ENCODE results near the gene S100A16. TPM values are rescaled to one million over a fixed set of nuclear protein-coding genes. Genes with fewer than 3 reads are reported as not detected.

Gene S100A16
- total and polyA plus RNA-seq, 9 of the 15 experiments (the other 6 are each of a cell fraction or from before 2014, with no cell fraction given) = 1.6 to 6.9 (median 4.3) TPM

DNA sequence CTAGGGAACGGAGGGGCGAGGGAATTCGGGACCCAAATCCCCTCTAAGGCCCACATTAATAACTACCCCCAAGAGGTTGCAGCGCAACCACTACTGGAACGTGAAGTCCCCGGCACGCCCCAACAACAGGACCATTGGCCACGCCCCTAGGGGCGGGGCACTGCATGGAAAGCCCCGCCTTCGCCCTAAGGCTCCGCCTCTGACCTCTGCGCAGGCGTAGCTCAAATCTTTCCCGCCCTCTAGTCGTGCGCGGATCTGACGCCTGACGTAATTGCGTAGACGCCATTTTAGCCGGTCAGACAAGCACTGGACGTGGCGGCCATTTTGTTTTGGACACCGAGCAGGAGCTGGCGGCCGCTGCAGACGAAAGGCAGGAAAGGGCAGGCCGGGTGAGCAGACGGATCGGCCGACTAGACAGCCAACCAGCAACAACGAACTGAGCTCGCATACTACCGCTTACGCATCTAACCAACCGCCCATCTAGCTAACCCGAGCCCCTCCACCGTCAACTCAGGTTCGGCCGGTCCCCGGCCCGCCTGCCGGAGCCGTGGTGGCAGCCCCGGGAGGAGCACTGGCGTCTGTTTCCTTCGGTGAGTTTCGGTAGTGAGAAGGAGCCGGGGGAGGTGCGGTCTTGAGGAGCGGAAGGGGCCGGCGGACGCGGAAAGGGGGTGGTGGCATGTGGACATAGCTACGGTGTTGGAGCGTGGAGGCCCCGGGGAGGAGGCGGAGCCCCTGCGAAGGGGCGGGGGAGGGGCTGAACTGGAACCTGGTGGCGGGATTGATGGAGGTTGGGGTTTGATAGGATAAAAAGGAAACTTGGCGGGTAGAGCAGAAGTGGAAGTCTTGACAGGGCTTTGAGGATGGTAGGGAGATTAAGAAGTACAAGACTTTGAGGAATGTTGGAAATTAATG, 21.1 kb upstream of the S100A16 start, which contains the start of gene CHTOP (continued):
- TF ChIP-seq REST (IDR thresholded peaks at IDR 0.05; ENCODE audit: borderline replicate concordance) (no peak), REST (CRISPR knock-in tag; IDR thresholded peaks at IDR 0.05; ENCODE audit: low read depth) (peak; percentile 67; the same call in 1 of the 2 replicates), U2AF2 (optimal IDR thresholded peaks at IDR 0.05; ENCODE audit: low read depth, low read length) (no peak), ZNF561 (CRISPR knock-in tag; conservative IDR thresholded peaks at IDR 0.05) (no peak), ZBED1 (IDR thresholded peaks at IDR 0.05) (no peak), ZNF318 (IDR thresholded peaks at IDR 0.05; ENCODE audit: borderline replicate concordance in 1 of 2, low read depth in 1 of 2) (peak in 1 of 2 experiments; percentile 92; a peak in 2 of 4 replicates), SMARCA5 (IDR thresholded peaks at IDR 0.05) (0 out of 2 replicates have a peak, but pooled peaks have one; percentile 57)
- TF ChIP-seq, protein P1, sequence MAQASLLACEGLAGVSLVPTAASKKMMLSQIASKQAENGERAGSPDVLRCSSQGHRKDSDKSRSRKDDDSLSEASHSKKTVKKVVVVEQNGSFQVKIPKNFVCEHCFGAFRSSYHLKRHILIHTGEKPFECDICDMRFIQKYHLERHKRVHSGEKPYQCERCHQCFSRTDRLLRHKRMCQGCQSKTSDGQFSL (CRISPR knock-in tag; IDR thresholded peaks at IDR 0.05) = peak; percentile 67; the same call in 1 of the 2 replicates
- TF ChIP-seq, protein P1 (tag; IDR thresholded peaks at IDR 0.05) = no peak

Data from K562 (cell line).